ENCODE data around the gene NT5M. TPM values are rescaled to one million over a fixed set of nuclear protein-coding genes. Genes with fewer than 3 reads are reported as not detected.

NT5M gene
- total RNA-seq, 4 donors from 2014 or later = 3.7 to 15.7 (median 8.0) TPM

GRCh38 chr17:17285951-17286350, 17.2 kb upstream of the NT5M start:
- TF ChIP-seq, protein P1, sequence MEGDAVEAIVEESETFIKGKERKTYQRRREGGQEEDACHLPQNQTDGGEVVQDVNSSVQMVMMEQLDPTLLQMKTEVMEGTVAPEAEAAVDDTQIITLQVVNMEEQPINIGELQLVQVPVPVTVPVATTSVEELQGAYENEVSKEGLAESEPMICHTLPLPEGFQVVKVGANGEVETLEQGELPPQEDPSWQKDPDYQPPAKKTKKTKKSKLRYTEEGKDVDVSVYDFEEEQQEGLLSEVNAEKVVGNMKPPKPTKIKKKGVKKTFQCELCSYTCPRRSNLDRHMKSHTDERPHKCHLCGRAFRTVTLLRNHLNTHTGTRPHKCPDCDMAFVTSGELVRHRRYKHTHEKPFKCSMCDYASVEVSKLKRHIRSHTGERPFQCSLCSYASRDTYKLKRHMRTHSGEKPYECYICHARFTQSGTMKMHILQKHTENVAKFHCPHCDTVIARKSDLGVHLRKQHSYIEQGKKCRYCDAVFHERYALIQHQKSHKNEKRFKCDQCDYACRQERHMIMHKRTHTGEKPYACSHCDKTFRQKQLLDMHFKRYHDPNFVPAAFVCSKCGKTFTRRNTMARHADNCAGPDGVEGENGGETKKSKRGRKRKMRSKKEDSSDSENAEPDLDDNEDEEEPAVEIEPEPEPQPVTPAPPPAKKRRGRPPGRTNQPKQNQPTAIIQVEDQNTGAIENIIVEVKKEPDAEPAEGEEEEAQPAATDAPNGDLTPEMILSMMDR (IDR thresholded peaks at IDR 0.05 in 4 of 5, conservative IDR thresholded peaks at IDR 0.05 in 1 of 5) = no peak
- TF ChIP-seq POLR2A (IDR thresholded peaks at IDR 0.05) = no peak
- no peak overlapping the region for H3K27ac ChIP-seq
- no peaks in the 10 kb centered on the region for H3K27me3 ChIP-seq
- DNase-seq = no peak
- intact Hi-C loops (cut with DNase I; ENCODE audit: low total_unique reads) = no loop called here
- in situ Hi-C loops (cut with MboI; ENCODE audit: low sequenced_read_pairs in 4 of 4) = loop anchor here in 1 of 4 donors (25.0 kb wide), 1 partner anchor 274 kb away; no protein-coding TSS in a partner anchor
- peaks cover 0 to 5% of the 10 kb centered on the region in 2 donors for H3K4me1 ChIP-seq
- no peak for ATAC-seq
- H3K4me3 ChIP-seq = no peak overlapping the region
- no peaks in the 10 kb centered on the region for H3K9me3 ChIP-seq
- no peaks in the 10 kb centered on the region for H3K36me3 ChIP-seq

GRCh38 chr17:17289086-17289485, 14.1 kb upstream of the NT5M start:
- Histone ChIP-seq H3K36me3 (no peaks in the 10 kb centered on the region), H3K27ac (no peak overlapping the region), H3K4me1 (no peaks in the 10 kb centered on the region), H3K9me3 (no peaks in the 10 kb centered on the region), H3K4me3 (no peak overlapping the region), H3K27me3 (no peaks in the 10 kb centered on the region)
- no peak for TF ChIP-seq POLR2A (IDR thresholded peaks at IDR 0.05)
- TF ChIP-seq, protein P1 (IDR thresholded peaks at IDR 0.05 in 4 of 5, conservative IDR thresholded peaks at IDR 0.05 in 1 of 5) = no peak
- in situ Hi-C loops (cut with MboI; ENCODE audit: low sequenced_read_pairs in 4 of 4) = loop anchor here in 1 of 4 donors (25.0 kb wide), 1 partner anchor 277 kb away; no protein-coding TSS in a partner anchor
- ATAC-seq = no peak
- intact Hi-C loops (cut with DNase I; ENCODE audit: low total_unique reads) = no loop called here
- no peak for DNase-seq

GRCh38 chr17:17289701-17290100, 13.5 kb upstream of the NT5M start:
- intact Hi-C loops (cut with DNase I; ENCODE audit: low total_unique reads) = no loop called here
- in situ Hi-C loops (cut with MboI; ENCODE audit: low sequenced_read_pairs in 4 of 4) = loop anchor here in 1 of 4 donors (25.0 kb wide), 1 partner anchor 277 kb away; no protein-coding TSS in a partner anchor
- H3K27me3 ChIP-seq = no peaks in the 10 kb centered on the region
- H3K4me1 ChIP-seq = no peaks in the 10 kb centered on the region
- no peak overlapping the region for H3K27ac ChIP-seq
- ATAC-seq = no peak
- no peak overlapping the region for H3K4me3 ChIP-seq
- H3K9me3 ChIP-seq = no peaks in the 10 kb centered on the region
- TF ChIP-seq POLR2A (IDR thresholded peaks at IDR 0.05) = no peak
- TF ChIP-seq, protein P1 (IDR thresholded peaks at IDR 0.05 in 4 of 5, conservative IDR thresholded peaks at IDR 0.05 in 1 of 5) = no peak
- no peaks in the 10 kb centered on the region for H3K36me3 ChIP-seq
- DNase-seq = no peak

GRCh38 chr17:17295141-17295540, 8.0 kb upstream of the NT5M start:
- Histone ChIP-seq H3K9me3 (no peaks in the 10 kb centered on the region), H3K4me3 (no peak overlapping the region), H3K4me1 (no peaks in the 10 kb centered on the region), H3K27me3 (peaks cover 0 to 4% (median under 1%) of the 10 kb centered on the region in 3 donors), H3K27ac (no peak overlapping the region), H3K36me3 (no peaks in the 10 kb centered on the region)
- intact Hi-C loops (cut with DNase I; ENCODE audit: low total_unique reads) (no loop called here), in situ Hi-C loops (cut with MboI; ENCODE audit: low sequenced_read_pairs in 4 of 4) (loop anchor here in 1 of 4 donors (25.0 kb wide), 1 partner anchor 283 kb away; no protein-coding TSS in a partner anchor)
- ATAC-seq = no peak
- no peak for DNase-seq
- TF ChIP-seq POLR2A (IDR thresholded peaks at IDR 0.05) = no peak
- TF ChIP-seq, protein P1 (IDR thresholded peaks at IDR 0.05 in 4 of 5, conservative IDR thresholded peaks at IDR 0.05 in 1 of 5) = no peak

DNA sequence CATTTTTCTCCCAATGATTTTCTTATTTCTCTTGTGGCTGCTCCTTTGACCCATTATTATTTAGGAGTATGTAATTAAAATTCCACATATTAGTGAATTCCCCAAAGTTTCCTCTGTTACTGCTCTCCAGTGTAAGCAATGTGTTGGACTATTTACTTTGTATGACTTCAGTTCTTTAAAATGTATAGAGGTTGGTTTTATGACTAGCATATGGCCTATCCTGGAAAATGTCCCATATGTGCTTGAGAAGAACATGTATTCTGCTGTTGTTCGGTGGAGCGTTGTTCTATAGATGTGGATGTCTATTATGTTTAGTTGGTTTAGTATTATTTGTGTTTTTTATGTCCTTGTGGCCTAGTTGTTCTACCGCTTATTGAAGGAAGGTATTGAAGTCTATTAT, 6.0 kb upstream of the NT5M start:
- peaks cover 0 to 8% of the 10 kb centered on the region in 2 donors for H3K4me1 ChIP-seq
- no peaks in the 10 kb centered on the region for H3K9me3 ChIP-seq
- H3K27me3 ChIP-seq = peaks cover 9 to 14% (median 9%) of the 10 kb centered on the region in 3 donors
- DNase-seq (no peak), ATAC-seq (no peak)
- TF ChIP-seq POLR2A (IDR thresholded peaks at IDR 0.05) = no peak
- TF ChIP-seq, protein P1 (IDR thresholded peaks at IDR 0.05 in 4 of 5, conservative IDR thresholded peaks at IDR 0.05 in 1 of 5) = no peak
- no peak overlapping the region for H3K4me3 ChIP-seq
- intact Hi-C loops (cut with DNase I; ENCODE audit: low total_unique reads) = no loop called here
- H3K27ac ChIP-seq = no peak overlapping the region
- H3K36me3 ChIP-seq = no peaks in the 10 kb centered on the region
- in situ Hi-C loops (cut with MboI; ENCODE audit: low sequenced_read_pairs in 4 of 4) = loop anchor here in 1 of 4 donors (25.0 kb wide), 1 partner anchor 285 kb away; no protein-coding TSS in a partner anchor

All from gastrocnemius medialis (tissue), 4 donors.